Smooth muscle cell (in vitro differentiated cells): Measurements from ENCODE around the gene TCFL5. TPM values are rescaled to one million over a fixed set of nuclear protein-coding genes. Genes with fewer than 3 reads are reported as not detected.
A peak's percentile ranks its signal among the peaks of the same experiment; 100 is the strongest.

Experiments used
- DNase-seq: peaks from one replicate; lab custom pipeline; 2025; ENCODE audit not compliant: unreplicated experiment; lab: John Stamatoyannopoulos, UW
- H2AFZ ChIP-seq: fragments of 200-600 bp; sonication (generic); 2 replicates; pipeline ENCODE4 v1.6.0; 2016; ENCODE audit warnings: antibody characterized with exemption, low read depth, mild to moderate bottlenecking
- H3F3A ChIP-seq: fragments of 200-600 bp; sonication (generic); 2 replicates; pipeline ENCODE4 v1.6.0; 2017; ENCODE audit warnings: antibody characterized with exemption, low read depth
- H3K27ac ChIP-seq: fragments of 200-600 bp; sonication (generic); 2 replicates; pipeline ENCODE4 v1.5.1; 2016; ENCODE audit warnings: low read depth, mild to moderate bottlenecking
- H3K27me3 ChIP-seq: fragments of 200-600 bp; sonication (generic); 2 replicates; pipeline ENCODE4 v1.6.1; 2016; ENCODE audit warnings: low read depth, mild to moderate bottlenecking
- H3K36me3 ChIP-seq: fragments of 200-600 bp; sonication (generic); 2 replicates; pipeline ENCODE4 v1.5.1; 2016; ENCODE audit warnings: low read depth
- H3K4me1 ChIP-seq: fragments of 200-600 bp; sonication (generic); 2 replicates; pipeline ENCODE4 v1.5.1; 2016; ENCODE audit warnings: low read depth
- H3K4me2 ChIP-seq: fragments of 200-600 bp; sonication (generic); 2 replicates; pipeline ENCODE4 v1.6.0; 2016; ENCODE audit warnings: mild to moderate bottlenecking
- H3K4me3 ChIP-seq: fragments of 200-600 bp; sonication (generic); 2 replicates; pipeline ENCODE4 v1.5.1; 2016; ENCODE audit warnings: mild to moderate bottlenecking
- H3K79me2 ChIP-seq: fragments of 200-600 bp; sonication (generic); 2 replicates; pipeline ENCODE4 v1.6.0; 2016; ENCODE audit warnings: low read depth, mild to moderate bottlenecking
- H3K9ac ChIP-seq: fragments of 200-600 bp; sonication (generic); 2 replicates; pipeline ENCODE4 v1.6.0; 2016; ENCODE audit warnings: low read depth
- H3K9me3 ChIP-seq: fragments of 200-600 bp; sonication (generic); replicated peaks from 2 replicates; pipeline ENCODE4 v1.5.1; 2016; ENCODE audit warnings: low read depth
- H4K20me1 ChIP-seq: fragments of 200-600 bp; sonication (generic); 2 replicates; pipeline ENCODE4 v1.6.0; 2016; ENCODE audit warnings: low read depth
- WGBS: methylation state at CpG from one replicate; pipeline ENCODE4 v1.1.7; 2016; ENCODE audit warnings: low lambda C conversion rate; 5-methylcytosine and 5-hydroxymethylcytosine counted together
- polyA plus RNA-seq: library from polyadenylated mRNA; unstranded; fragments of >200 nt; fragmentation: Nextera tagmentation; extraction: Ambion mirVana; gene quantifications from 2 replicates; pipeline ENCODE4 v1.2.1, GENCODE V29; 2016
- total RNA-seq: library from RNA; depleted of rRNA; stranded (reverse); fragments of >200 nt; gene quantifications from 2 replicates; pipeline ENCODE4 v1.2.3, GENCODE V29; 2014
- TF ChIP-seq, protein P1 (sequence below): fragments of 200-600 bp; sonication (generic); IDR thresholded peaks from 2 replicates; pipeline ENCODE4 v1.5.1; 2017; ENCODE audit warnings: borderline replicate concordance, mild to moderate bottlenecking, antibody characterized with exemption; ENCODE audit not compliant: insufficient read depth, poor library complexity, severe bottlenecking

The TCFL5 gene
- total and polyA plus RNA-seq, 2 experiments from 2014 or later: 9.5 to 12.5 TPM

GRCh38 chr20:62823688-62824475 lies 37.7 kb downstream of the TCFL5 start:
- Histone ChIP-seq H3K4me2 (peak overlapping the region; percentile 95), H2AFZ (no peak overlapping the region), H3K27me3 (no peaks in the 10 kb centered on the region), H3K27ac (no peak overlapping the region), H3F3A (no peaks in the 10 kb centered on the region), H3K4me1 (peaks cover 8% of the 10 kb centered on the region), H3K9me3 (no peaks in the 10 kb centered on the region), H3K9ac (no peak overlapping the region), H4K20me1 (no peaks in the 10 kb centered on the region), H3K4me3 (no peak overlapping the region), H3K79me2 (no peaks in the 10 kb centered on the region), H3K36me3 (no peaks in the 10 kb centered on the region)
- no peak for DNase-seq
- TF ChIP-seq, protein P1, sequence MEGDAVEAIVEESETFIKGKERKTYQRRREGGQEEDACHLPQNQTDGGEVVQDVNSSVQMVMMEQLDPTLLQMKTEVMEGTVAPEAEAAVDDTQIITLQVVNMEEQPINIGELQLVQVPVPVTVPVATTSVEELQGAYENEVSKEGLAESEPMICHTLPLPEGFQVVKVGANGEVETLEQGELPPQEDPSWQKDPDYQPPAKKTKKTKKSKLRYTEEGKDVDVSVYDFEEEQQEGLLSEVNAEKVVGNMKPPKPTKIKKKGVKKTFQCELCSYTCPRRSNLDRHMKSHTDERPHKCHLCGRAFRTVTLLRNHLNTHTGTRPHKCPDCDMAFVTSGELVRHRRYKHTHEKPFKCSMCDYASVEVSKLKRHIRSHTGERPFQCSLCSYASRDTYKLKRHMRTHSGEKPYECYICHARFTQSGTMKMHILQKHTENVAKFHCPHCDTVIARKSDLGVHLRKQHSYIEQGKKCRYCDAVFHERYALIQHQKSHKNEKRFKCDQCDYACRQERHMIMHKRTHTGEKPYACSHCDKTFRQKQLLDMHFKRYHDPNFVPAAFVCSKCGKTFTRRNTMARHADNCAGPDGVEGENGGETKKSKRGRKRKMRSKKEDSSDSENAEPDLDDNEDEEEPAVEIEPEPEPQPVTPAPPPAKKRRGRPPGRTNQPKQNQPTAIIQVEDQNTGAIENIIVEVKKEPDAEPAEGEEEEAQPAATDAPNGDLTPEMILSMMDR: no peak
- WGBS: 90% methylated on average over 33 of the region's 38 CpGs

GRCh38 chr20:62822788-62823651 lies 38.6 kb downstream of the TCFL5 start:
- H2AFZ ChIP-seq: no peak overlapping the region
- peaks cover 8% of the 10 kb centered on the region for H3F3A ChIP-seq
- H3K4me1 ChIP-seq: peaks cover 17% of the 10 kb centered on the region
- H3K4me2 ChIP-seq: no peak overlapping the region
- H3K9ac ChIP-seq: no peak overlapping the region
- DNase-seq: no peak
- no peaks in the 10 kb centered on the region for H4K20me1 ChIP-seq
- H3K4me3 ChIP-seq: no peak overlapping the region
- no peak overlapping the region for H3K27ac ChIP-seq
- H3K36me3 ChIP-seq: no peaks in the 10 kb centered on the region
- TF ChIP-seq, protein P1: peak; percentile 27
- H3K9me3 ChIP-seq: no peaks in the 10 kb centered on the region
- no peaks in the 10 kb centered on the region for H3K79me2 ChIP-seq
- H3K27me3 ChIP-seq: no peaks in the 10 kb centered on the region
- 78% methylated on average over 24 of the region's 24 CpGs for WGBS

GRCh38 chr20:62822239-62822787 lies 39.3 kb downstream of the TCFL5 start:
- H3K9me3 ChIP-seq: no peaks in the 10 kb centered on the region
- 80% methylated on average over 5 of the region's 7 CpGs for WGBS
- no peaks in the 10 kb centered on the region for H3K36me3 ChIP-seq
- peaks cover 13% of the 10 kb centered on the region for H3F3A ChIP-seq
- H3K9ac ChIP-seq: no peak overlapping the region
- no peak overlapping the region for H2AFZ ChIP-seq
- TF ChIP-seq, protein P1: no peak
- no peaks in the 10 kb centered on the region for H3K79me2 ChIP-seq
- H3K27ac ChIP-seq: no peak overlapping the region
- no peaks in the 10 kb centered on the region for H3K27me3 ChIP-seq
- DNase-seq: no peak
- no peak overlapping the region for H3K4me2 ChIP-seq
- H4K20me1 ChIP-seq: no peaks in the 10 kb centered on the region
- H3K4me1 ChIP-seq: peaks cover 22% of the 10 kb centered on the region
- no peak overlapping the region for H3K4me3 ChIP-seq
